Kidney (tissue), 14 donors: ENCODE results near the gene ZBTB16. TPM values are rescaled to one million over a fixed set of nuclear protein-coding genes. Genes with fewer than 3 reads are reported as not detected.

Experiments used
- DNase-seq, 5 donors: peaks; one replicate each; pipeline ENCODE4 v3.0.0-alpha.2; 2013 to 2020
- FAIRE-seq: peaks from 2 replicates; lab custom pipeline; 2012; peaks lifted over from hg19 to GRCh38; lab: Jason Lieb, UNC
- H3K27ac ChIP-seq, 2 donors: one replicate each; pipeline ENCODE4 v1.7.0; 2013; ENCODE audit warnings: low read depth in 2 of 2, low read length in 2 of 2, inconsistent platforms in 1 of 2
- H3K27me3 ChIP-seq: one replicate; pipeline ENCODE4 v1.7.1; 2013; ENCODE audit warnings: low read length, inconsistent platforms; ENCODE audit not compliant: control insufficient read depth, insufficient read depth
- H3K36me3 ChIP-seq, 3 donors: one replicate each; pipeline versions ENCODE4 v1.7.0 to v1.7.1; 2013; ENCODE audit warnings: low read length in 3 of 3, control low read depth in 1 of 3, inconsistent platforms in 1 of 3; ENCODE audit not compliant: insufficient read depth in 3 of 3, control insufficient read depth in 2 of 3
- H3K4me1 ChIP-seq, 3 donors: one replicate each; pipeline versions ENCODE4 v1.7.0 to v1.7.1; 2013; ENCODE audit warnings: low read length in 3 of 3, inconsistent platforms in 1 of 3, low read depth in 1 of 3; ENCODE audit not compliant: control insufficient read depth in 2 of 3, insufficient read depth in 2 of 3
- H3K4me3 ChIP-seq, 3 donors: one replicate each; pipeline versions ENCODE4 v1.7.0 to v1.8.1; 2013; ENCODE audit warnings: low read length in 3 of 3, control low read depth in 1 of 3, inconsistent platforms in 1 of 3
- H3K9ac ChIP-seq, 3 donors: one replicate each; pipeline versions ENCODE4 v1.7.0 to v1.7.1; 2013; ENCODE audit warnings: low read length in 3 of 3, control low read depth in 1 of 3, inconsistent platforms in 1 of 3
- H3K9me3 ChIP-seq, 3 donors: one replicate each; pipeline versions ENCODE4 v1.7.0 to v1.7.1; 2013; ENCODE audit warnings: low read length in 3 of 3, control low read depth in 1 of 3, inconsistent platforms in 1 of 3; ENCODE audit not compliant: control insufficient read depth in 2 of 3, insufficient read depth in 1 of 3
- CTCF ChIP-seq: IDR thresholded peaks from 3 replicates; pipeline ENCODE4 v1.5.1; 2012; ENCODE audit warnings: mild to moderate bottlenecking, moderate library complexity, borderline replicate concordance; ENCODE audit not compliant: insufficient read depth; ENCODE audit errors: extremely low read depth
- intact Hi-C: fragments of 100-400 bp; cut with DNase I; formaldehyde crosslinking; loops from one replicate; pipeline ENCODE4 v1.11.1; 2022
- polyA plus RNA-seq: library from polyadenylated mRNA; stranded (reverse); fragments of 350-450 nt; fragmentation: Illumina TruSeq; extraction: RNeasy Lipid Tissue Mini Kit (QIAGEN cat#74804); gene quantifications from one replicate; pipeline ENCODE4 v1.2.3, GENCODE V29; 2014; ENCODE audit warnings: low read depth, low replicate concordance; ENCODE audit not compliant: insufficient read depth
- total RNA-seq: library from RNA; stranded (reverse); fragmentation: NEBNext Ultra II Directional; extraction: Animal tissue kit (Norgen Biotek cat#: 25700); gene quantifications from one replicate; pipeline ENCODE4 v1.2.1, GENCODE V29; 2021
- donor health status: control.
- donor health status: control.
- donor health status: control.
- donor health status: control.
- donor health status: control.
- donor health status: DM: yes; HTN: yes; CAD: no.
- donor health status: Normal renal cell carcinoma (clear cell type).

The ZBTB16 gene
- total and polyA plus RNA-seq, 2 donors from 2014 or later: 2.5 to 126 TPM

DNA sequence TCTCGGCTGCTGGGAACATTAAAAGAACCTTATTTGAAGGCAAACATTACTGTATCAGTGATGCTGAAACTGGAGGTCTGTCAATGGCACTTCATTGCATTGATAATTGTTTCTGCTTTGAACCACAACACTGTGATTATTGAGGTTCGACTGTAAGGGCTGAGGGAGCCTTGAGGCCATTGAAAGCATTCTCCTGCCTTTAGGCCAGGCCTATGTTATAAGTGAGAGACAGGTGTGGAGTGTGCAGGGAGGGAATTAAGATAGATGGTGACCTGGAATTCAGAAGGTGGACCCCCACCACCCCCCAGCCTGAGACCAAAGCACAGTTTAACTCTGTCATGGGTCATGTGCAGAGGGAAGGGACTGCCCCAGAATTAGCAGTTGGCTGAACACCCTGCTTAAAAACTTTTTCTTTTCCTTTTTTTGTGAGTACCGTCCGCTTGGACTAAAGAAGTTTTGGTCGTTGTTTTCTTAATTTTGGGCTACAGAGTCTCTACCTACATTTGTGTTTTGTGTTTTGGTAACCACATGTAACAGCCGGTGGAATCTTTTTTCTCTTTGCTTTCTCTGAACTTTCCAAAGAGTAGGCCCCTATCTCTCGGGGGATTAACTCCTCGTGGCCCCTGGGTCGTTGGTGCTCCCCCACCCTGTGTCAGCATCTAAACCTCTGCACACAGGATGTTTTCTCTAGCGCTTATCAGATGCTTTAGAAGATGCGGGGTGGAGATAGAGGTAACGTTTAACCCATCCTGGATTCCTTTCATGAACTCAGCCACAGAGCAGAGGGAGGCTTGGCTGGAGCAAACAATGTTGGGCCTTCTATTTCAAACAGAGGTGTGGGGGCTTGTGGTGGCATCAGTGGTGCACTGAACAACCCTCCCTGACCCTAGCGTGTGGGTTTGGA is 43.7 kb downstream of the ZBTB16 start:
- Histone ChIP-seq H3K9me3 (no peaks in the 10 kb centered on the region), H3K9ac (no peak overlapping the region), H3K36me3 (peaks cover 0 to 4% (median 0%) of the 10 kb centered on the region in 3 donors), H3K27ac (no peak overlapping the region), H3K4me1 (peaks cover 4 to 15% (median 5%) of the 10 kb centered on the region in 3 donors), H3K4me3 (no peak overlapping the region), H3K27me3 (no peaks in the 10 kb centered on the region)
- no peak for DNase-seq
- intact Hi-C loops: no loop called here
- TF ChIP-seq CTCF: no peak
- no peak for FAIRE-seq

GRCh38 chr11:114105611-114106010 is 46.1 kb downstream of the ZBTB16 start:
- Histone ChIP-seq H3K4me3 (no peak overlapping the region), H3K27ac (no peak overlapping the region), H3K36me3 (peaks cover 0 to 4% (median 0%) of the 10 kb centered on the region in 3 donors), H3K4me1 (peaks cover 0 to 31% (median 11%) of the 10 kb centered on the region in 3 donors), H3K27me3 (no peaks in the 10 kb centered on the region), H3K9ac (no peak overlapping the region), H3K9me3 (no peaks in the 10 kb centered on the region)
- FAIRE-seq: no peak
- TF ChIP-seq CTCF: no peak
- DNase-seq: no peak
- intact Hi-C loops: no loop called here

DNA sequence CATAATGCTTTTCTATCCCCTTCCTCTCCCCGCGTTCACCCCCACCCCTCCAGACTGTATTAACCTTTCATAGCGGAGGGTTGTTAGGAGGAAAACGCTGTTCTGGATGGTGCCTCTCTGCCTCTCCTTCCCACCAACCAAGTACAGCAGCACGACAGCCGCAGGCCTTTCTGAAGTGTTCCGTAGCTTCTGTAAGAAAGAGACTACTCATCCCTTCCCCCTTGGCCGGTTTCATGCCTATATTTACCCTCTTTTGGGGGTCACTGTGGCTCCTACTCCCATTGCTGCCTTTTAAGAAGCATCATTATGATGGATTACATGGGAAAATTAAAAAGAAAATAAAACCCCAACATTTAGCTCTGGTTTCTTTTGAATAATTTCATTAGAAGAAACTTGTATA is 46.5 kb downstream of the ZBTB16 start:
- TF ChIP-seq CTCF: no peak
- FAIRE-seq: no peak
- H3K9me3 ChIP-seq: no peaks in the 10 kb centered on the region
- H3K27ac ChIP-seq: no peak overlapping the region
- H3K4me3 ChIP-seq: no peak overlapping the region
- H3K27me3 ChIP-seq: no peaks in the 10 kb centered on the region
- H3K36me3 ChIP-seq: peaks cover 0 to 4% (median 0%) of the 10 kb centered on the region in 3 donors
- peaks cover 0 to 35% (median 13%) of the 10 kb centered on the region in 3 donors for H3K4me1 ChIP-seq
- intact Hi-C loops: no loop called here
- no peak overlapping the region for H3K9ac ChIP-seq
- no peak for DNase-seq
